DND-41 (cell line): ENCODE measurements around the gene C18orf63.

Source experiments
- ATAC-seq: fragments of 200-7000 bp; cut with Tn5 transposase; 3 replicates; pipeline ENCODE4 v1.9.1; 2021; ENCODE audit warnings: low read depth; ENCODE audit not compliant: insufficient read depth
- DNase-seq: peaks from one replicate; pipeline ENCODE4 v3.0.0-alpha.2; 2020
- H2AFZ ChIP-seq: 2 replicates; pipeline ENCODE4 v1.6.0; 2012; ENCODE audit warnings: low read depth, low read length
- H3K27ac ChIP-seq: 2 replicates; pipeline ENCODE4 v1.5.1; 2012; ENCODE audit warnings: low read length, inconsistent platforms
- H3K27me3 ChIP-seq: fragments of 200-600 bp; sonication (generic); 2 replicates; pipeline ENCODE4 v1.6.0; 2012; ENCODE audit warnings: low read length, mild to moderate bottlenecking, inconsistent platforms; ENCODE audit not compliant: insufficient read depth, poor library complexity
- H3K36me3 ChIP-seq: 2 replicates; pipeline ENCODE4 v1.5.1; 2012; ENCODE audit warnings: low read length, inconsistent platforms; ENCODE audit not compliant: insufficient read depth
- H3K4me1 ChIP-seq: 2 replicates; pipeline ENCODE4 v1.5.1; 2012; ENCODE audit warnings: mild to moderate bottlenecking, low read length; ENCODE audit not compliant: insufficient read depth
- H3K4me2 ChIP-seq: 2 replicates; pipeline ENCODE4 v1.6.0; 2012; ENCODE audit warnings: mild to moderate bottlenecking, moderate library complexity, low read length, inconsistent platforms; ENCODE audit not compliant: insufficient read depth
- H3K4me3 ChIP-seq, 2 experiments: fragments of 200-600 bp in 1 of 2; shearing (Covaris generic) in 1 of 2; 2 replicates each; pipeline ENCODE4 v1.5.1; 2012 to 2016; ENCODE audit warnings: inconsistent platforms in 2 of 2, low read length in 2 of 2, mild to moderate bottlenecking in 2 of 2, low read depth in 1 of 2, moderate library complexity in 1 of 2
- H3K79me2 ChIP-seq: 2 replicates; pipeline ENCODE4 v1.6.0; 2012; ENCODE audit warnings: low read length, inconsistent platforms; ENCODE audit not compliant: insufficient read depth
- H3K9ac ChIP-seq: 2 replicates; pipeline ENCODE4 v1.6.0; 2012; ENCODE audit warnings: low read depth, mild to moderate bottlenecking, inconsistent platforms, low read length, moderate library complexity
- H3K9me3 ChIP-seq: 2 replicates; pipeline ENCODE4 v1.5.1; 2012; ENCODE audit warnings: low read length, moderate library complexity, mild to moderate bottlenecking, inconsistent platforms; ENCODE audit not compliant: insufficient read depth, severe bottlenecking
- H4K20me1 ChIP-seq: 2 replicates; pipeline ENCODE4 v1.6.0; 2012; ENCODE audit warnings: low read length; ENCODE audit not compliant: insufficient read depth
- CTCF ChIP-seq: IDR thresholded peaks from 2 replicates; pipeline ENCODE4 v1.5.1; 2012; ENCODE audit warnings: borderline replicate concordance, low read length, moderate library complexity, mild to moderate bottlenecking; ENCODE audit not compliant: poor library complexity, severe bottlenecking; ENCODE audit errors: extremely low read depth
- EZH2 ChIP-seq: IDR thresholded peaks from 3 replicates; pipeline ENCODE4 v1.6.1; 2012; ENCODE audit warnings: borderline replicate concordance, low read depth, mild to moderate bottlenecking, moderate library complexity, low read length, inconsistent platforms; ENCODE audit not compliant: severe bottlenecking

C18orf63 gene

GRCh38 chr18:74286856-74287255 is 28.8 kb upstream of the C18orf63 start:
- Histone ChIP-seq H4K20me1 (peaks cover 6% of the 10 kb centered on the region; the same call in 1 of the 2 replicates), H3K4me1 (peaks cover 15% of the 10 kb centered on the region), H3K27me3 (peaks cover 13% of the 10 kb centered on the region), H3K36me3 (no peaks in the 10 kb centered on the region), H3K9me3 (no peaks in the 10 kb centered on the region), H3K4me3 (no peak overlapping the region), H3K9ac (no peak overlapping the region), H2AFZ (no peak overlapping the region), H3K79me2 (peaks cover 17% of the 10 kb centered on the region), H3K27ac (no peak overlapping the region), H3K4me2 (no peak overlapping the region)
- no peak for DNase-seq
- no peak for ATAC-seq
- TF ChIP-seq EZH2, result no peak
- TF ChIP-seq CTCF, result no peak

- H3K9ac ChIP-seq, result no peak overlapping the region
- peaks cover 13% of the 10 kb centered on the region for H3K27me3 ChIP-seq
- DNase-seq (no peak), ATAC-seq (no peak)
- H3K4me3 ChIP-seq, result no peak overlapping the region
- H3K36me3 ChIP-seq, result no peaks in the 10 kb centered on the region
- H3K9me3 ChIP-seq, result no peaks in the 10 kb centered on the region
- peaks cover 22% of the 10 kb centered on the region for H3K4me1 ChIP-seq
- peaks cover 15% of the 10 kb centered on the region for H3K79me2 ChIP-seq
- no peak for TF ChIP-seq CTCF
- no peak for TF ChIP-seq EZH2
- H4K20me1 ChIP-seq, result peaks cover 3% of the 10 kb centered on the region; the same call in 1 of the 2 replicates
- H3K4me2 ChIP-seq, result no peak overlapping the region
- H2AFZ ChIP-seq, result no peak overlapping the region
- no peak overlapping the region for H3K27ac ChIP-seq
Observed at GRCh38 chr18:74288041-74288440, 27.6 kb upstream of the C18orf63 start.

- H3K79me2 ChIP-seq, result peaks cover 15% of the 10 kb centered on the region
- no peaks in the 10 kb centered on the region for H3K9me3 ChIP-seq
- H3K27me3 ChIP-seq, result peaks cover 13% of the 10 kb centered on the region
- no peak overlapping the region for H2AFZ ChIP-seq
- H3K4me2 ChIP-seq, result no peak overlapping the region
- no peak overlapping the region for H3K9ac ChIP-seq
- H3K4me3 ChIP-seq, result no peak overlapping the region
- ATAC-seq, result no peak
- no peaks in the 10 kb centered on the region for H3K36me3 ChIP-seq
- H4K20me1 ChIP-seq, result peaks cover 3% of the 10 kb centered on the region; the same call in 1 of the 2 replicates
- H3K4me1 ChIP-seq, result peaks cover 22% of the 10 kb centered on the region
- no peak overlapping the region for H3K27ac ChIP-seq
- DNase-seq, result no peak
- TF ChIP-seq CTCF, result no peak
- no peak for TF ChIP-seq EZH2
Observed at GRCh38 chr18:74288730-74289129, 26.9 kb upstream of the C18orf63 start.

GRCh38 chr18:74289137-74289536 is 26.5 kb upstream of the C18orf63 start:
- DNase-seq (no peak), ATAC-seq (no peak)
- peaks cover 22% of the 10 kb centered on the region for H3K4me1 ChIP-seq
- peaks cover 15% of the 10 kb centered on the region for H3K79me2 ChIP-seq
- H3K27ac ChIP-seq, result no peak overlapping the region
- TF ChIP-seq CTCF, result no peak
- TF ChIP-seq EZH2, result no peak
- H3K9ac ChIP-seq, result no peak overlapping the region
- no peak overlapping the region for H2AFZ ChIP-seq
- peaks cover 13% of the 10 kb centered on the region for H3K27me3 ChIP-seq
- peaks cover 3% of the 10 kb centered on the region; the same call in 1 of the 2 replicates for H4K20me1 ChIP-seq
- H3K4me2 ChIP-seq, result no peak overlapping the region
- no peak overlapping the region for H3K4me3 ChIP-seq
- no peaks in the 10 kb centered on the region for H3K36me3 ChIP-seq
- H3K9me3 ChIP-seq, result no peaks in the 10 kb centered on the region
